ENCODE results near the gene PTPN13.
A peak's percentile ranks its signal among the peaks of the same experiment; 100 is the strongest.

PTPN13 gene

DNA sequence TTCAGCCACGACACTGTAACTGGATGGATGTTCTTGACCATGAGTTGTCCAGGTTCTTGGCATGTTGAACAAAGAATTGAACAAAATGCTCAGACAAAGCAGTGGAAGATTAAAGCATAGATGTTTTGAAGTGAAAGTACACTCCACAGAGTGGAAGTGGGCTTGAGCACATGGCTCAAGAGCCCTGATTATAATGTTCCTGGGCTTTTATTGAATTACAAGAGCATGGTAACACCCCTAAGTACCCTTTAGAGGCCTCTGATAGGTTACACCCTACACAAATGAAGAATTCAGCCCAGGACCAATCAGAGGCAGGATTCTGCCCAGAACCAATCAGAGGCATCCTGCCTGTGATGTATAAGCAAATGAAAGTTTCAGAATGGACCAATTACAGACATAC is 221.5 kb downstream of the PTPN13 start:
- TF ChIP-seq, protein P1, sequence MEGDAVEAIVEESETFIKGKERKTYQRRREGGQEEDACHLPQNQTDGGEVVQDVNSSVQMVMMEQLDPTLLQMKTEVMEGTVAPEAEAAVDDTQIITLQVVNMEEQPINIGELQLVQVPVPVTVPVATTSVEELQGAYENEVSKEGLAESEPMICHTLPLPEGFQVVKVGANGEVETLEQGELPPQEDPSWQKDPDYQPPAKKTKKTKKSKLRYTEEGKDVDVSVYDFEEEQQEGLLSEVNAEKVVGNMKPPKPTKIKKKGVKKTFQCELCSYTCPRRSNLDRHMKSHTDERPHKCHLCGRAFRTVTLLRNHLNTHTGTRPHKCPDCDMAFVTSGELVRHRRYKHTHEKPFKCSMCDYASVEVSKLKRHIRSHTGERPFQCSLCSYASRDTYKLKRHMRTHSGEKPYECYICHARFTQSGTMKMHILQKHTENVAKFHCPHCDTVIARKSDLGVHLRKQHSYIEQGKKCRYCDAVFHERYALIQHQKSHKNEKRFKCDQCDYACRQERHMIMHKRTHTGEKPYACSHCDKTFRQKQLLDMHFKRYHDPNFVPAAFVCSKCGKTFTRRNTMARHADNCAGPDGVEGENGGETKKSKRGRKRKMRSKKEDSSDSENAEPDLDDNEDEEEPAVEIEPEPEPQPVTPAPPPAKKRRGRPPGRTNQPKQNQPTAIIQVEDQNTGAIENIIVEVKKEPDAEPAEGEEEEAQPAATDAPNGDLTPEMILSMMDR (IDR thresholded peaks at IDR 0.05; ENCODE audit: low read depth, low read length, missing control alignments) = no peak
- DNase-seq (ENCODE audit: extremely low read depth, low read depth) = no peak
- H3K4me3 ChIP-seq (replicated peaks; ENCODE audit: low read depth, low read length) = no peak overlapping the region

DNA sequence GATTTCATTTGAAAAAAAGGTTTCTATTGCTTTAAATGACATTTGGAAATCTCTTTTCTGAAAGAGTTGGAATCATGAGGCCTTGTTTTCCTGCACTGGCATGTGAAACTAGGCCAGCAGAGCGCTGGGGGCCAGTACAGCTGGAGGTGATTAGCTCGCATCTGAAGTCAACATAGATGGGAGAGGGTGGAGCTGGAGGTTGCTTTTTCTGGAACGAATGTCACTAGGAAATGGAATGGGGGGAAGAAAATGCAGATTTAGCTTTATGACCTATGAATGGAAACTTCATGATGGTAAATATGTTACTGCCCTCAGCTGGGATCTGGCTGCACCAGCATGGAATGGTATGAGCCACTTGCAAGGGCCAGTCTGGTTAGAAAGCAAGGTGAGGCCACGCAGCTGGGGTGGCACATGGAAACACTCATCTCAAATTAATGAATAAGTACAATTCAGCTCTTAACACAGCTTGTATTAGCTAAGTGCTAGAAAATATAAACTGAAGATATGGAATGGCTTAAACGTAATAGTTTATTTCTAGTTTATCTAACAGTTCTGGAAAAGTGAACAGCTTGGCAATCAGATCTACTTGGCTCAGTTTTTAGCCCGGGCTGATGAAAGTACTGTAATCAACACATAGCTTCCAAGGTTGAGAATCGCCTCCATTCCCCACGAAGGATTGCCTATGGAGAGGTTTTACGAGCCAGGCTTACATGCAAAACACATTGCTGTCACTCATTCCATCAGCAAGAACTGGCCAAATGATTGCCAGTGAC is 222.6 kb downstream of the PTPN13 start:
- no peak overlapping the region for H3K4me3 ChIP-seq (replicated peaks; ENCODE audit: low read depth, low read length)
- TF ChIP-seq, protein P1 (IDR thresholded peaks at IDR 0.05; ENCODE audit: low read depth, low read length, missing control alignments) = no peak

DNA sequence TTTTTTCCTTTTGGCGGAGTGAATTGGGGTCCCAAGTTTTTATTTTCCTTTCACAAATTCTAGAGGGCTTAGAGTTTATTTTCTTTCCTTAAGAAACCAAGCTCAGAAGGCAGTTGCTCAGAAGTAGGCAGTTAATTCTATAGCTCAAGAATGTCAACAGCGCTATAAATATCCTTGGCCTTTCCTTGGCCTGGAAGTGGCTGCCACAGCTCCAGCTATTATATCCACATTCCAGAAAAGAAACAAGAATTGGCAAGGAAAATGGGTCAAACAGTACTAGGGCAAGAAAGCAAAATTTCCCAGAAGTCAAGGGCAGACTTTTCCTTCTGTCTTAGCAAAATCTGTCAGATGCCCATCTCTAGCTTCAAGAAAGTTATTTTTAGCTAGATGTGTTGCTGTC is 224.1 kb downstream of the PTPN13 start:
- no peak for DNase-seq (ENCODE audit: extremely low read depth, low read depth)
- no peak overlapping the region for H3K4me3 ChIP-seq (replicated peaks; ENCODE audit: low read depth, low read length)
- TF ChIP-seq, protein P1 (IDR thresholded peaks at IDR 0.05; ENCODE audit: low read depth, low read length, missing control alignments) = no peak

More for the DNA sequence above, 222.6 kb downstream of the PTPN13 start:
- peak; percentile 88 for DNase-seq (ENCODE audit: extremely low read depth, low read depth)

DNA sequence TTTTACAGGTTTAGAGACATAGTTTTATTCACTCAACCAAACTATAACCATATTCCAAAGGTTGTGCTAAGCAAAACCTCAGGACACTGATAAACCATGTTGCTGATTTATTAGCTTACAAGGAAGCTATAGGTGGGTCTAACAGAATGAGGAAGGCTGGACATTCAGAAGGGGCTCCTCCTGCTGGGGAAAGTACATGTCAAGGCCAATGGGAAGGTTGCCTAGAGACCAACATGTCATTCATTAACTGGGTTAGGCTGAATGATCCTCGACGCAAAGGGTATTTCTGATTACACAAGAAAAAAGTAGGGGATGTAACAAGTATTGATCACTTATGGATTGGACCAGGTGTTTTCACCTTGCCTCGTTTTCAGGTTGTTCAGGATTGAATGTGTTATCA is 224.7 kb downstream of the PTPN13 start:
- no peak overlapping the region for H3K4me3 ChIP-seq (replicated peaks; ENCODE audit: low read depth, low read length)
- TF ChIP-seq, protein P1 (IDR thresholded peaks at IDR 0.05; ENCODE audit: low read depth, low read length, missing control alignments) = no peak
- DNase-seq (ENCODE audit: extremely low read depth, low read depth) = no peak

DNA sequence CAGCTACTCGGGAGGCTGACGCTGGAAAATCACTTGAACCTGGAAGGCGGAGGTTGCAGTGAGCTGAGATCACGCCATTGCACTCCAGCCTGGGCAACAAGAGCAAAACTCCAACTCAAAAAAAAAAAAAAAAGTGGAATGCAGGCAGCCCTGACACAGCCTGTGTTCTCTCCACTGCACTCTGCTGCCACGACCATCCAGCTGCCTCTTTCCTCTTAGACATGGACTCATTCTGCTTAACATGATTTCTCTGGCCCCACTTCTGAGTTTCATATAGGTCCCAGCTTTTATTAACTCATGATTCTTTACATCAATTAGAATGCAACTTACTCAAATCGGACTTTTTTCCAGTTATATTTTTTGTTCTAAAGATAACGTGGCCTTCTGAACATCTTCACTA is 225.4 kb downstream of the PTPN13 start:
- DNase-seq (ENCODE audit: extremely low read depth, low read depth) = no peak
- H3K4me3 ChIP-seq (replicated peaks; ENCODE audit: low read depth, low read length) = no peak overlapping the region
- TF ChIP-seq, protein P1 (IDR thresholded peaks at IDR 0.05; ENCODE audit: low read depth, low read length, missing control alignments) = no peak

DNA sequence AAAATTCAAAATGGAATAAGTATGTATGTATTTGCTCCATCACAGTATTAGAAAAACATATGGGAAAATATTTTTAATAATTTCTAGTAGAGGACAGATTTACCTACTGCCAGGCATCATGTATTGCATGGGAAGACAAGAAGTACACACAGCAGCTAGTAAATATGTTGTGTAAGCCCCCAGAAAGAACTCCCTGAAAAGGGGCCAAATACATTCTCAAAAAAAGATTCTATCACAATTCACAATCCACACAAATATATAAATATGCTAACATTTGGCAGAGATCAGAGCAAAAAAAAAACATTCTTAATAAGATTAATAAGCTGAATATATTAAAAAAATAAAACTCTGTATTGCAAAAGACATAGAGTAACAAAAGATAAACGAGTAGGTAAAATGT is 227.0 kb downstream of the PTPN13 start:
- TF ChIP-seq, protein P1 (IDR thresholded peaks at IDR 0.05; ENCODE audit: low read depth, low read length, missing control alignments) = no peak
- H3K4me3 ChIP-seq (replicated peaks; ENCODE audit: low read depth, low read length) = no peak overlapping the region
- DNase-seq (ENCODE audit: extremely low read depth, low read depth) = no peak

DNA sequence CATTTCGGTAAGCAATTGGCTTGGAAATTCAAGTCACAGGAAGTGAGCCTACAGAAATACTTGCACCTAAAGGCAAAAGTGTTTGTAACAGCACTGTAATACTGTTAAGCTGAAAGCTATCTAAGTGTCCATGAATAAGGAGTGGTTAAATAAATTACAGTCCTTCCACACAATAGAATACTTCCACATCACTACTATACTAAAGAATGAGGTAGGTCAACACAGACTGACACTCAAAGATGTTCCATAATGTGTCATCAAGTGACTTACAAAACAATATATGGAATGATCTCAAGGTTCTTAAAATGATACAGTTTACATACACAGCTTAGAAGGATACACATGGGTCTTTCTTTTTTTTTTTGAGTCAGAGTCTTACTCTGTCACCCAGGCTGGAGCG is 228.0 kb downstream of the PTPN13 start:
- DNase-seq (ENCODE audit: extremely low read depth, low read depth) = no peak
- TF ChIP-seq, protein P1 (IDR thresholded peaks at IDR 0.05; ENCODE audit: low read depth, low read length, missing control alignments) = no peak
- H3K4me3 ChIP-seq (replicated peaks; ENCODE audit: low read depth, low read length) = no peak overlapping the region
